K562 treated with DMSO at 1 percent for 4 hours (cell line): ENCODE results near the gene RNF125. TPM values are rescaled to one million over a fixed set of nuclear protein-coding genes. Genes with fewer than 3 reads are reported as not detected.

ENCODE experiments used
- total RNA-seq: library from RNA; unstranded; fragments of 300-600 nt; gene quantifications from 2 replicates; pipeline ENCODE4 v1.2.3, GENCODE V29; 2022; ENCODE audit not compliant: insufficient read depth

The RNF125 gene
- total RNA-seq = not detected in 2 replicates

GRCh38 chr18:32018331-32019250, at the start of gene RNF125:
Gene RNF125, plus strand, starts transcription at chr18:32018825. Its CDS starts 39 bp downstream, at chr18:32018864.

DNA sequence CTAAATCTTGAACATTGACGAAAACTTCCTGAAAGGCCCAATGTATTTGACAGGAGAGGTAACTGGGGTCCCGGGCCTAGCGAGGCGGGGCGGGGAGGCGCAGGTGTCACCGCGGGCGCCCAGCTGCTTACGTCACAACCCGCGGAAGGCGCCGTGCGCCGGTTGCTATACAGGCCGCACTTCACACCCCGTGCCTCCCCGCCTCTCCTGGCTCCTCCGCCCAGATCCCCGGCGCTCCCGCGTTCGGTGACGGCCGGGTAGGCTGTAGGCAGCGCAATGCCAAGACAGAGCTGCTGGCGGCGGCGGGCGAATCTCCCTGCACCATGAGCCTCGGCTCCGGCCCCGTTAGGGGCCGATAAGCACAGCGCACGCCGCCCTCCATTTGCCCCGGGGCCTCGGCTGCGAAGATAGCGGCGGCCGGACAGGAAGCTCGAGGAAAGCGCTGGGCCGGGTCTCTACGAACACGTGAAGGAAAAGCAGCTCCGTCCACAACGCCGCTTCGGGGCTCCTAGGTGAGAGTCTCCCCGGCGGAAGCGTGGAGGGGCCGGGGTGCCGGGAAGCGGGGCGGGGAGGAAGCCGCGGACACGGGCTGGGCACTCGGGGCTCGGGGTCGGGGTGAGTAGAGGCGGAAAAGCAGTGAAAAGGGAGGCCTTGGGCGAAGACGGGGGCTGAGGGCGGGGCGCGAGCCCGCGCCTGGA, 73.2 kb downstream of the RNF125 start, which contains the start of gene RNF138:
TSS of gene RNF138 (plus strand) at position 151 of the 698 bp plus-strand sequence. CDS start 903 bp downstream, outside the sequence.

Other genes starting within 250 kb of the RNF125 start
- 17.2 and 30.7 TPM in 2 replicates for gene TRAPPC8, start 75.7 kb upstream of the RNF125 start, total RNA-seq
- 36.9 and 66.1 TPM in 2 replicates for gene RNF138, start 73.0 kb downstream of the RNF125 start, total RNA-seq
- not detected in 2 replicates for gene MEP1B, start 171.2 kb downstream of the RNF125 start, total RNA-seq